NCI-H748 (cell line): ENCODE measurements around the gene CTF1.
A peak's percentile ranks its signal among the peaks of the same experiment; 100 is the strongest.
"Not testable (repeated sequence)": the region's sequence is repeated elsewhere in the genome, so short reads cannot be mapped to it uniquely, and the experiment has no call there.

Source experiments
- DNase-seq: peaks from one replicate; lab custom pipeline; 2025; ENCODE audit not compliant: unreplicated experiment; lab: John Stamatoyannopoulos, UW

CTF1 gene

DNA sequence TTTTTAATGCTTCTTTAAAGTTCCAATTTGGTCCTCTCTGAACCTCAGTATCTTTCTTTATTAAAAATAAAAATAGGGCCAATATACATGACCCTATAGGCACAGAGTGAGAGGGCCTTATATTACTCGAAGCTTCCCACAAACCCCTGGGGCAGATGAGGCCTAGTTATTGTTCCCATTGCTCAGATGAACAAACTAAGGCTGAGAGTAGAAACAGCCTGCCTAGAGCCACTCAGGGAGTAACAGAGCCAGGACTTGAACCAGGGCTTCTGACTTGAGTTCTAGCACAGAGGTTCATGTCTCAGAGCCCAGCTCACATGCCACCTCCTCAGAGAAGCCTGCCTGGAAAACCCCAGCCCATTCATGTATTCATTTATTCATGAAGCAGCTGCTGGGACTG, 10.3 kb upstream of the CTF1 start:
- no peak for DNase-seq

DNA sequence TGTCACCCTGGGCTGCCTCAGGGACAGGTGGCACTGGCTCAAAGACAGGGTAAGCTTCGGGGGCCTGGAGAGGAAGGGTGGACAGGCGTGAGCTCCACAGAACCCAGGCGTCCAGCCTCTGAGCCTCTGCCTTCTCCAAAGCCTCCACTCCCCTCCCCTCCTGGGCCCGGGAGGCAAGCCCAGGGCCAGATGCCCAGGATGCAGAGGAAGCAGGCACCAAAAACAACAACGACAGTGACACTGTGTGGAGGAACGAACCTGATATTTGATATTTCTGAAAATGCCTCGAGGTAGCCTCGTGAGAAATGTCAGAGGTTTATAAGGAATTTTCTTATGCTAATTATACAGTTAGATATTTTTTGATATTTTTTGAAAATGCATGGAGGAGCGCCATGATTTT, 8.5 kb upstream of the CTF1 start:
- DNase-seq: no peak

DNA sequence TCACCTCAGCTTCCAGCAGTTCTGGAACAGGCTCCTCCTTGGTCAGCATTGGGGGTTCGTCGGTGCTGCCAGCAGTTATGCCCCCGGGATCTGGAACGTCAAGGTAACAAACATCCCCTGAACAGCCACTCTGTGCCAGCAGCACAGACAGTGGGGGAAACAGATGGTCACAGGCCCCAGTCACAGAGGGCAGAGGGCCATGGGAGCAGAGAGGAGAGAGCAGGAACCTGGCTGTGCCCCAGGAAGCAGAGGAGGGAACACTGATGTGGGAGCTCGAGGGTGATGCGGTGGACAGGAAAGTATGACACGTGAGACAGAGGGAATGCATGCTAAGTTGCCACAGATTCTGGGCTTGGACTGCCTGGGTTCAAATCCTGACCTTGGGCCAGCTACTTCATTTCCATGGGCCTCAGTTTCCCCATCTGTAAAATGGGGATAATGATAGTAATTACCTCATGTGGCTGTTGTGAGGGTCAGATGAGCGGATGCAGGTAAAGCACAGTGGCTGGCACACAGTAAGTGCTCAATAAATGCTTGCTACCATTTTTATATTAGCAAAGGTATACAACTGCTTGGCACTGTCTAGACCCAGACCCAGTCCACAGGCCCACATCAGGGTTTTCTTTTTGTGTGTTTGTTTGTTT, 7.4 kb upstream of the CTF1 start:
- DNase-seq: no peak

DNA sequence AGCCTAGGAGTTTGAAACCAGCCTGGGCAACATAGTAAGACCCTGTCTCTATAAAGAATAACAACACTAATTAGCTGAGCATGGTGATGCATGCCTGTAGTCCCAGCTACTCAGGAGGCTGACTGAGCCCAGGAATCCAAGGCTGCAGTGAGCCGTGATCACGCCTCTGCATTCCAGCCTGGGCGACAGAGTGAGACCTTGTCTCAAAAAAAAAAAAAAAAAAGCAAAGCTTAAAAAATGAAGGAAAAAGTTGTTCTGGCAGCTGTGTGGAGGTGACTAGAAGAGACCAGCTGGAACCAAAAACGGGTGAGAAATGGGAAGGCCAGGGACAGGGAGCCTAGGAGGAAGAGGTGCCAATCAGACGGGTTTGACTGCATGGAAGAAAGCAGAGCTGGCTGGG, 6.7 kb upstream of the CTF1 start:
- DNase-seq: no peak

DNA sequence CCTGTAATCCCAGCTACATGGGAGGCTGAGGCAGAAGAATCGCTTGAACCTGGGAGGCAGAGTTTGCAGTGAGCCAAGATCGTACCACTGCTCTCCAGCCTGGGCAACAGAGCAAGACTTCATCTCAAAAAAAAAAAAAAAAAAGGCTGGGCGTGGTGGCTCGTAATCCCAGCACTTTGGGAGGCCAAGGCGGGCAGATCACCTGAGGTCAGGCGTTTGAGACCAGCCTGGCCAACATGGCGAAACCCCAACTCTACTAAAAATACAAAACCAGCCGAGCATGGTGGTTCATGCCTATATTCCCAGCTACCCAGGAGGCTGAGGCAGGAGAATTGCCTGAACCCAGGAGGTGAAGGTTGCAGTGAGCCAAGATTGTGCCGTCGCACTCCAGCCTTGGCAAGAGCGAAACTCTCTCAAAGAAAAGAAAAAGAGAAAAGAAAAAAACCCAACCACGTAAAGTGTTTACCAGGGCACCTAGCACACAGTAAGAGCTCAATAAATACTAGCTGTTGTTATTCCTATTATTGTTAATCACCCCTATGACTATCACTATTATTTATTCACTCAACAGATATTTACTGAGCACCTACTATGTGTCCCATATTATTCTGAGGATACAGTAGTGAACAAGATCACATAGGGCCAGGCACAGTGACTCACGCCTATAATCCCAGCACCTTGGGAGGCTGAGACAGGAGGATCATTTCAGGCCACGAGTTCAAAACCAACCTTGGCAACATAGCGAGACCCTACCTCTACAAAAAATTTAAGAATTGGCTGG, 5.2 kb upstream of the CTF1 start:
- DNase-seq: not testable (repeated sequence)

DNA sequence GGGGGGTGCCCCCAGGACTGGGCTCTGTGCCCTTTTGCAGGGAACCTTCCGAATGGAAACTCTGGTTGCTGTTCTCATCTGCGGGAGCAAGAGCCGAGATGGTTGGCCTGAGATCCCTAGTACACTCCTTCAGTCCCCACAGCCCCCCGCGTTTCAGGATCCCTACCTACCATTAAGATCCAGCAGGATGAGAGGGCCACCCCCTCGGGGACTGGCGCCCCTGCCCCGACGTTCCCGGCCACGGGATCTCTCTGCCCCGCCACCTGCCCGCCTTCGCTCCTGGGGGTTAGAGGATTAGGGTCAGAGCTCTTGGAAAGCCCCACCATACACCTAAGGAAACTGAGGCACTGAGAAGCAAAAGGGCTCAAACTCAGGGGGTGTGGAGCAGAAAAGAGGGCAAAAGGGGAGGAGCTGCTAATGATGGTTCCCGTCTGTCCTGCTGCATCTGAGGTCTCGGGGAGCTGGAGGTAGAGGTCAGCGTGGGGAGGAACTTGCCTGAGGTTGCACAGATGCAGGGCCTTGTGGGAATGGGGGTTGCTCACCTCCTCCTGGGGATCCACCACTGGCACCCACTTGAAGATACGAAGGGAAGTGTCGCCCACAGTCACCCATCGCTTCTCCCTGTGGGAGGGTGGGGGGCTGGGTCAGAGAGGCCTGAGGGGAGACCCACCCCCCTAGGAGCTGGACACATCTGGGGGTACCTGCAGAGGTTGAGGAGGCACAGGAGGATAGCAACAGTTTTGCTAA, 3.6 kb upstream of the CTF1 start:
- no peak for DNase-seq

DNA sequence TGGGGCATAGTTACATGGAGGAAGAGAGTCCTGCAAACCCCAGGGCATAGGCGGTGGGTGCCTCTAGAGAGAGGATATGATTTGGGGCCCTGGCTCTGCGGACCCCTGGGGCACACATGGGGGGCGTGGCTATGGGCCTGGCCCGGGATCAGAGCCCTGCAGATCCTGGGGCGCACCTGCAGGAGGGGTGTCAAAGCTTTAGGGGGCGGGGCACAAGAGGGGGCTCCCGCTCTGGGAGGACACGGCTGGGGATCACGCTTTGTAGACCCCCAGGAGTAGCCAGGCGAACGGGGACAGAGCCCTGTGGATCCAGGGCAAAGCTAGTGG, 3.0 kb upstream of the CTF1 start:
- DNase-seq: no peak

DNA sequence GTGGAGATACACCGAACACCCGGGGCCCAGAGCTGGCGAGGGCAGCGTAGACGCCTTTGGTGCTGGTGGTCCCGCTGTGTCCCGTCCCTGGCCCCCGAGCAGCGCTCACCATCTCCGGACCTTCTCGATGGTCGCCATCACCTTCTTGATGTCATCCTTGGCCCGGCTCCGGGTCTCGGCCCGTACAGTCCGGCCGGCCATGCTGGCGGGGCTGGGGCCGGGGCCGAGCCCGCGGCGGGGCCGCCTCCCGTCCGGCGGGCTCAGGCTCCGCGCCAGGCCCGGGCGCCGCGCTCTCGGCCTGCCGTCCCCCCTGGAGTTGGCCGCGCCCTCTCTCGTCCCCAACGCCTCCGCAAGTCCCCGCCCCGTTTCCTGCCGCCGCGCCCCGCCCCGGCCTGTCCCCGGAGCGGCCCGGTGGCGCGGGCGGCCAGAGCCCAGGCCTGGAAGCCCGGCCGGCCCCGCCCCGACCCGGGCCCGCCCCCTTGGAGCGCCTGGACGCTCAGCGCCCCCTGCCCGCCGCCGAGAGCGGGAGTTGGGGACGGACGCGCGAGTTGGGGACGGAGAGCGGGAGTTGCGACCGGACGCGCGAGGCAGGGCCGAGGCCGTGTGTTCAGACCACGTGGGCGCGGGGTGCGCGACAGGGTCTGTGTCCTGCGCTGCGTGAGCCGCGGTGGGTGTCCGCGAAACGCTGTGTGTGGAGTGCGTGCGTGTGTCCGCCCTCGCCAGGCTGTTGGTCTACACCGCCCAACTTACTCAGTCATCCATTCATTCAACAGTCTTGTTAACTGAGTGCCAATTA, 2.5 kb upstream of the CTF1 start, which contains the start of gene BCL7C:
Gene BCL7C, minus strand, starts transcription at position 334 of the 796 bp plus-strand sequence. Its CDS starts 133 bp downstream, at position 201.
- peak; percentile 88 for DNase-seq

DNA sequence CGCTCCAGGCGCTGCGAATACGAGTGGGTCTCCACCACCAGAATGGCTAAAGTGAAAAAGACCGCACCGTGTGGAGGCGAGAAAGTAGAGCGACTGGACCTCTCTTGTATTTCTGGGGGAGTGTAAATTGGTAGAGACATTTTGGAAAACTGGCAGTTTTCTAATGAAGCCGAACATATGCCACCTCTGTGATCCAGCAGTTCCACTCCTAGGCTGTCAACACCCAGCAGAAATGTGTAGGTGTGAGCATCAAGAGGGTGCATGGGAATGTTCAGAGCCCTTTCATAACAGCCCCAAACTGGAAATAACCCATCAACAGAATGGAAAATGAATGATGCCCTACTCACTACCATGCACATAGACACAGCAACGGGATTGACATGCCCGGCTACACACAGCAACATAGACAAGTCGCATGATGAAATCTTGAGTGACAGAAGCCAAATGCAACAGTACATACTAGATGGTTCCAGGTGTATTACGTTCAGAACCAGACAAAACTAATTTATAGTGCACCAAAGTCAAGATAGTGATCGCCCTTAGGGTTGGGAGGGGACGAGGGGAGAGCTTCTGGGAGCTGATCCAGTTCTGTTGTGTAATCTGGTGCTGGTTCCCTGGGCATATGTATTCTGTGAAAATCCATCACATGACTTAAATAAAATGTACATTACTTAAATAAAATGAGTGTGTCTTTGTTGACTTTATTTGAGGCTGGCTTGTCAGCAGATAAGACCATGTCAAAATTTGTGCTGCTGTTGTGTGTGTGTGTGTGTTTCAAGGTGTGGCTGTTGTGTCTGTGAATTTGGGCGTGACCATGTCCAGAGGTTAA, 1.7 kb upstream of the CTF1 start:
- DNase-seq: no peak

DNA sequence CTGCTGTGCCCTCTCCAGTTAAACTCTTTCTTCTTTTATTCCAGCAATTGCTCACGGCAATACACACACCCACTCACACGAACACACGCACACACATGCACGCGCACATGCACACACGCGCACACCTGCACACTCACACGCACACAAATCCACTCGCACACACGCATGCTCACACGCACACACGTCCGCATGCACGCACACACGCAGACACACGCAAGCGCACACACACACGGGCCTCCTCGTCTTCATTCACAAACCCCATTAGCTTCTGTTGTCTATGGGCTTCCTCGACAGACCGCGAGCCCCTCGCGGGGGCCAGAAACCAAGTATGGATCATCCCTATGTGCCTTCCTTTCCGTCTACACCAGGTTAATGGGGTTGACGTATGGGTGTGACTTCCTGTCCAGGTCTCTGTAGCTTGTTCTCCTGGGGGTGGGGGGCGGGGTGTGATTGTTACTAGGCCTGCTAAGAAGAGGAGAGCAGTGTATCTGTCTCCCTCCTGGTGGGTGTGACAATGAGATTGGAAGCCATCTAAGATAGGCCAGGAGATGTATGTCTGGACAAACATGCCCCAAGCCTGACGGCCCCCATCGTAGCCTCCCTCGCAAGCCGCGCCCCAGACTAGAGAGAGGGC, 670 bp upstream of the CTF1 start:
- DNase-seq: no peak

DNA sequence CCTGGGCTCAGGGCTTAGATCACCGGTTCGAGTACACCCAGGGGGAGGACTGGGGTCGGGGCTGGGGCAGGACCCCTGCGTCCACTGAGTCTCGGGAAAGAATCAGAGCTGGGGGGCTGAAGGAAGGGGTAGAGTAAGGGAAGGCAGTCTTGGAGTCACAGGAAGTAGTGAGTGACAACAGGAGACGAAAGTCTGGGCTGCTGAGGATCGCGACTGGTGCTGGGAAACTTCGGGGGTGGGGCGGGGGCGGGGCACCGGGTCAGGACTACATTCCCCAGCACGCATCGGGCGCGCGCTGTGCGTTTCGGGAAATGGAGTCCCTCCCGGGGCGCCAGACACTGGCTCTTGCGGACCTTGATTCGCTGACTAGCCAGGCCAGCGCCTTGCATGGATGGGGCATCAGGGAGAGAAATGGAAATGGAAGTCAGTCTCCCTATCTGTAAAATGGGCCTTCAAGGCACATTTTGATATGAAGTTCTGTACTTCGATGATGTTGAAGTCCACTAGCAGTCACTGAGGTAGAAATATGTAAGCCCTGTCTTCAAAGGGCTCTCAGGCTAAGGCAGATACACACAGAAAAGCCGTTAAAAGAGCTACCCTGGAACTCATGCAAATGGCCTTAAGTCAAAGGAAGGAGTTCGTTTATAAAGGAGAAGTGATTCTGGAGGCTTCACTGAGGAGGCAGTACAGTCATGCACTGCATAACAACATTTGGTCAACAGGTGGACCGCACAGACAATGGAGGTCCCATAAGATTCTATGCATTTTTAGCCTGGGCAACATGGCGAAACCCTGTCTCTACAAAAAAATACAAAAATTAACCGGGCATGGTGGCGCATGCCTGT, 697 bp downstream of the CTF1 start:
- no peak for DNase-seq

DNA sequence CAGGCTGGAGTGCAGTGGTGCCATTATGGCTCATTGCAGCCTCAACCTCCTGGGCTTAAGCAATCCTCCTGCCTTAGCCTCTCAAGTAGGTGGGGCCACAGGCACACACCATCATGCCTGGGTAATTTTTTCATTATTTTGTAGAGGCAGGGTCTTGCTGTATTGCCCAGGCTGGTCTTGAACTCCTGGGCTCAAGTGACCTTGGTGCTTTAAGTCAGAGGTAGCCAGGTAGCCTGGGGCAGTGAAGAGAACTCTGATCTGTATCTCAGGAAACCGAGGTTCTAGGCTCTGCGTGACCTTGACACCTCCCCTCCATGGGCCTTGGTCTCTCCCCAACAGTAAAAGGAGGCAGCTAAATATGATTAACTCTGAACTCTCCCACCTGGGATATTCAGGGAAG, 3.4 kb downstream of the CTF1 start:
- no peak for DNase-seq

DNA sequence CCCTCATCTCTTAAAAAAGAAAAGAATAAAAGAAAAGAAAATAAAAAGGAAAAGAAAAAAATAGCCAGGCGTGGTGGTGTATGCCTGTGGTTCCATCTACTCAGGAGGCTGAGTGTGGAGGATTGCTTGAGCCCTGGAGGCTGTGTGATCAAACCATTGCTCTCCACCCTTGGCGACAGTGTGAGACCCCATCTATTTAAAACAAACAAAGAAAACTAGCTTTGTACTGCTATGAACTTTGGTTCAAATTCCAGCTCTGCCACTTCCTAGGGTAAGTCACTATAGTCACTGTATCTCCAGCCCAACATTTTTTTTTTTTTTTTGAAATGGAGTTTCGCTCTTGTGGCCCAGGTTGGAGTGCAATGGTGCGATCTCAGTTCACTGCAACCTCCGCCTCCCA, 4.2 kb downstream of the CTF1 start:
- DNase-seq: no peak

DNA sequence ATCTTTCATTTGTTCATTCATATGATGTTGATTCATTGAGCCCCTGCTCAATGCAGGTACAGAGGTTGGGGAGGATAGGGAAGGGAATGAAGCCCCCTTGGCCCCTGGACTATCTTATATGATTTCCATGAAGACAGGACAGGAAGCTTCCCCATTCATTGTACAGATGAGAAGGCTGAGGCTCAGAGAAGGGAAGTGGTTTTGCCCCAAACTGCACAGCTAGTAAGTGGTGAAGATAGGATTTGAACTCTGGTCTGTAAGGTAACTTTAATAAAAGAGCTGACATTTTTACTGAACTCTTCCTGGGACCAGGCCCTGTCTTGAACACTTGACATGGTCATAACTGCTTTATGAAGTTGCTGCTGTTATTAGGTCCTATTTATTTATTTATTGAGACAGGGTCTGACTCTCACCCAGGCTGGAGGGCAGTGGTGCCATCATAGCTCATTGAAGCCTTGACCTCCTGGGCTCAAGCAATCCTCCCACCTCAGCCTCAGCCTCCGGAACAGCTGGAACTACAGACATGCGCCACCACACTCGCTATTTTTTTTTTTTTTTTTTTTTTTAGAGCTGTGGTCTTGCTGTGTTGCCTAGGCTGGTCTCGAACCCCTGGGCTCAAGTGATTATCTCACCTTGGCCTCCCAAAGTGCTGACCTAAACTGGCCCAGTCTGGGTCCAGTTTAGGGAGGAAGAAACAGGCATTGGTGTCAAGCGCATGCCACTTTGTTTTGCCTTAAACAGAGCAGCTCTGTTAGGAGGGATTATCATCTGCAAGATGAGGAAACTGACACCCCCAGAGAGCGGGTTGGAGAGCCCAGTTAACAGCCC, 5.0 kb downstream of the CTF1 start:
- DNase-seq: no peak

DNA sequence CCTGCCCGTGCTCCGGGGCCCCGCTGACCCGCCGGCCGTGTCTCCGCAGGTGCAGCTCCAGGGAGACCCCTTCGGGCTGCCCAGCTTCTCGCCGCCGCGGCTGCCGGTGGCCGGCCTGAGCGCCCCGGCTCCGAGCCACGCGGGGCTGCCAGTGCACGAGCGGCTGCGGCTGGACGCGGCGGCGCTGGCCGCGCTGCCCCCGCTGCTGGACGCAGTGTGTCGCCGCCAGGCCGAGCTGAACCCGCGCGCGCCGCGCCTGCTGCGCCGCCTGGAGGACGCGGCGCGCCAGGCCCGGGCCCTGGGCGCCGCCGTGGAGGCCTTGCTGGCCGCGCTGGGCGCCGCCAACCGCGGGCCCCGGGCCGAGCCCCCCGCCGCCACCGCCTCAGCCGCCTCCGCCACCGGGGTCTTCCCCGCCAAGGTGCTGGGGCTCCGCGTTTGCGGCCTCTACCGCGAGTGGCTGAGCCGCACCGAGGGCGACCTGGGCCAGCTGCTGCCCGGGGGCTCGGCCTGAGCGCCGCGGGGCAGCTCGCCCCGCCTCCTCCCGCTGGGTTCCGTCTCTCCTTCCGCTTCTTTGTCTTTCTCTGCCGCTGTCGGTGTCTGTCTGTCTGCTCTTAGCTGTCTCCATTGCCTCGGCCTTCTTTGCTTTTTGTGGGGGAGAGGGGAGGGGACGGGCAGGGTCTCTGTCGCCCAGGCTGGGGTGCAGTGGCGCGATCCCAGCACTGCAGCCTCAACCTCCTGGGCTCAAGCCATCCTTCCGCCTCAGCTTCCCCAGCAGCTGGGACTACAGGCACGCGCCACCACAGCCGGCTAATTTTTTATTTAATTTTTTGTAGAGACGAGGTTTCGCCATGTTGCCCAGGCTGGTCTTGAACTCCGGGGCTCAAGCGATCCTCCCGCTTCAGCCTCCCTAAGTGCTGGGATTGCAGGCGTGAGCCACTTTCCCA, 5.9 kb downstream of the CTF1 start:
- DNase-seq: peak; percentile 61

DNA sequence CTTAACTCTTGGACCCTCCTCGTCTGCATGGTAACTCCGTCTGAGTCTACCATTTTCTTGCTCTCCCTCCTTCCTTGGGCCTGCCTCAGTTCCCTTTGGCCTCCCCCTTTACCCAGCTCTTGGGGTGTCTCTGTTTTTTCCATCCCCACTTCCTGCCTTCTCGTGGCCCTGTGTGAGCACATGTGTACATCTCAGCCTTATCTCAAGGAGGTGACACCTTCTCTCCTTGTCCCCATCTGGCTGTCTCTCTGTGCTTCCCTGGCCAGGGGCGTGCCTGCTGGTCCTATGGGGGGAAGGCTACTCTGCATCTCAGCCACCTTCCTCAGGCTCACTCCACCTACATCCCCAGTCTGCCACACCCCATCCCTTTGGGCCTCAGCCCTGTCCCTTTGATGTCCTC, 6.6 kb downstream of the CTF1 start:
- DNase-seq: no peak

DNA sequence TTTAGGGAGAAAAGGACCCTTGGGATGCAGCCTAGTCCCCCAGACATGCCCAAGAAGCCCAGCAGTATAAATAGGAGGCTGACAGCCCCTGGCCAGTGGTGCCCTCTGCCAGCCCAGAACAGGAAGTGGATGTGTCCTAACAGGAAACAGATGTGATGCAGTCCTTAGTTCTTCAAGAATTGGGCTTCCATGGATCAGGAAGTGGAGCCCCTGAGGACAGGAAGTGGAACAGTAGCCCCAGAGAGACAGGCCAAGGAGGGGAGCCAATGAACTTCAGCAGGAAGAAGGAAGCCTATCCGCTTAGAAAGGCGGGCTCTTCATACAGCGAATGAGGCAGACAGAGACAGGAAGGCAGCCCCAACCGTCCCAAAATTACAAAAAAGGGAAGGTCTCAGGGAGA, 7.2 kb downstream of the CTF1 start:
- no peak for DNase-seq
